Measurements from ENCODE around the gene MTCL3.

Gene MTCL3

GRCh38 chr6:127518710-127519468 lies at the start of gene MTCL3:
Gene MTCL3 (minus strand): TSS chr6:127519335.
- DNase-seq, result peak; percentile 87

GRCh38 chr6:127567476-127567875 lies 48.3 kb upstream of the MTCL3 start:
- DNase-seq, result no peak

- no peak for DNase-seq
Measured at GRCh38 chr6:127566651-127567050, 47.5 kb upstream of the MTCL3 start.

DNA sequence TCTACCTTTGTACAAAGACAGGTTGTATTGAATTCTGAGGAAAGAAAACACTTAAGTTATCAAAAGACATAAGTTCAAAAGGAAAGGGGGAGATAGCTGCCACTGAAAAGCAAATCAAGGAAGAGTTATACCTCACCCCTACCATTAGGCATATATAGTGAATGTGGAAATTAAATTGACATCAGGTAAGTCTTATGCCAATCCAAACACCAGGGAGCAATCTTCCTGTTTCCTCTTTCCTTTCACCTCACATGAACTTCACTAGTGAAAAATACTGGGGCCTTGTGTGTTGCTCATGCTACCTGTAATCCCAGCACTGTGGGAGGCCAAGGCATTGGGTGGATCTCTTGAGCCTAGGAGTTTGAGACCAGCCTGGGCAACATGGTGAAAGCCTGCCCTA lies 47.0 kb upstream of the MTCL3 start:
- no peak for DNase-seq

GRCh38 chr6:127564761-127565160 lies 45.6 kb upstream of the MTCL3 start:
- DNase-seq, result no peak

DNA sequence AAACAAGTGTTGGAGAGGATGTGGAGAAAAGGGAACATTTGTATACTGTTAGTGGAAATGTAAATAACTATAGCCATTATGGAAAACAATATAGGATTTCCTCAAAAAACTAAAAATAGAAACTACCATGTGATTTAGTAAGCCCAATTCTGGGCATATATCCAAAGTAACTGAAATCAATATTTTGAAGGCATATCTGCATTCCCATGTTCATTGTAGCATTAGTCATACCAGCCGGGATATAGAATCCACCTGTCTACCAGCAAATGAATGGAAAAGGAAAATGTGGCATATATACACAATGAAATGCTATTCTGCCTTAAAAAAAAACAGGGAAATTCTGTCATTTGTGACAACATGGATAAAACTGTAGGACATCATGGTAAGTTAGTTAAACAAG lies 42.5 kb upstream of the MTCL3 start:
- no peak for DNase-seq

DNA sequence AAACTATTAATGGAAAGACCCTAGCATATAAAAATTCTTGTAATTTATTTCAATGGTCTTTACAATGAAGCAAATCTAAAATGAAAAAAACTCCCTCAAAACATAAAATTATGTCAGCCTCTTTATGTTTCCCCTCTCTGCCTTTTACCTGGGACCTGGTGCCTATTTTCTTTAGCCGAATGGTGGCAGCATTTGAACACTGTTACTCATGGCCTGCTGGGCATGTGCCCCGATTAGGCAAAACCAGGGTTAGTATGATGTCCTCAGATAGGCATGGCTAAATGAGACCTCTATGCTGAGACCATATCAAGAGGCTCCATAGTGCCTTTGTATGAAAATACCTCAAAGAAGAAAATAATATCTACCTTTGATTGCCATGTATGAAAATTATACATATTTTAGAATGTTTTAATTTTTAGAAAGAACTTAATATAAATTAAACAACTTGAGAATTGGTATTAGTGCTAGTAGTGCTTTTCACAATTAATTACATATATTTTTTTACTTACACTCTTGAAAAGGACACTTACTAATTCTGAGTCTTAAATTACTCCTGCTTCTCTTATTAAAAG lies 35.4 kb upstream of the MTCL3 start:
- no peak for DNase-seq

GRCh38 chr6:127550403-127550802 lies 31.3 kb upstream of the MTCL3 start:
- DNase-seq, result no peak

DNA sequence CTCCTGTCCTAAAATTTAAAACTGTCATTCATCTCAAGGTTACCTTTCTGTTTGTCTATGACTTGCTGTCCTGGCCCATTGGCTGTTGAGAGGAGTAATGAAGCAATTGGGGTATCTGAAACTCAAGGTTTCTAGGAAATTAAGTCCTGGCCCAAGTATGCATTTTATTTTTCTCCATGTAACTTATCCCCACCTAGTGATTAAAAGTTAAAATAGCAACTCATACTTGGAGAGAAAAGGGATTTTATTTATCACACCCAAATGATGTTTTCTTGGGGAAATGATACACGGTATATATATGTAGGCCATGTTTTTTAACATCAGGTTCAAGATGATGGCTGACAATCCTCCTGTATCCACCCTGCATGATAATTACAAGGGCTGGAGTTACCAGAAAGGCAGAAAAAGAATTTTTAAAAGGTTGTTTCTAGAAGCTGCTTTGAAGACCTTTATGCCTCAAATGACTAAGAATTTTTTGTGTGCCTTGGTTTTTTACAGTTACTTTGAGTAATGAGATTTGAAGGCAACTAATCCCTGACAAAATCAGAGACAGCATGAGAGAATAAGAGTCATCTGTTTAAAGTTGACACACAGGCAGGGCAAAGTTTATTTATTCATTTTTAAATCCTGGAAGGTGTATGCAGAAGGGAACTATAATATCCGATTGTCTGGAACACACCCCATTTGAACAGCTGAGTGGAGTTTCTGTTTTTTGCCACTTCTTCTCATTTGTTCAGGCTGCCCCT lies 28.9 kb upstream of the MTCL3 start:
- no peak for DNase-seq

GRCh38 chr6:127547215-127547614 lies 28.1 kb upstream of the MTCL3 start:
- DNase-seq, result no peak

GRCh38 chr6:127539272-127539671 lies 20.1 kb upstream of the MTCL3 start:
- DNase-seq, result no peak

- DNase-seq, result no peak
Measured at GRCh38 chr6:127538750-127539264, 19.7 kb upstream of the MTCL3 start.

DNA sequence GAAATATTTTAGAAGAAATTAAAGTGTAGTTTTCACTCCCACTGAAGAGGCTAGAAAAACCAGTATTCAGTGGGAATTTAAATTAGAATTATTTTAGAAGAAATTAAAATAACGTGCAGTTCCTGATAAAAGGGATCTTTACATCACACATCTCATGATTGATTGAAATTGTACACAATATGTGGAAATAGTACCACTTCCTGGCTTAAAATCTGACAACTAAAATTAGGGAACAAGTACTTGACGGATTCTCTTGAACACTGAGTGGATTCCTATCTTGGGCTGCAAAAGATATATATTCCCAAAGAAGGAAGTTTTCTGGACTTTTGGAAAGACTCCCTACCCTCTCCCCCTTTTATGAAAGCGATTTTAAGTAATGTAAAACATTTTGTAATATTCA lies 14.6 kb upstream of the MTCL3 start:
- no peak for DNase-seq

DNA sequence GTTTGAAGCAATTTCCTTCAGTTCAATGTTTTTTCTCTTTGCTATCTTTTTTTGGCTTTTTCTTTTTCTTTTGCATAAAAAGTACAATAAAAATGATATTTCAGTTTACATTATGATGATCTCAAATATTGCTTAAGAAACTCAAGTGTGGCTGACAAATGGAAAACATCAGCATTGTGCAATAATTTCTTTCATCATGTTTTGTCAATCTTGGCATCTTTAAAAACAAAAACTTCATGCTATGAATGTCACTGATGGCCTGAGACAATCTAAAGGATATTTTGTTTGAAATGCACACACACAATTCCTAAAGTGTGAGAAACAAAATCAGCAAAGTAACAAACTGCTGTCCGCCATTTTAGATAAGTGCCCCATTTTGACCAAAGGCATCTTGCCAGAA lies 13.9 kb upstream of the MTCL3 start:
- DNase-seq, result no peak

GRCh38 chr6:127522714-127523113 lies 3.6 kb upstream of the MTCL3 start:
- no peak for DNase-seq

DNA sequence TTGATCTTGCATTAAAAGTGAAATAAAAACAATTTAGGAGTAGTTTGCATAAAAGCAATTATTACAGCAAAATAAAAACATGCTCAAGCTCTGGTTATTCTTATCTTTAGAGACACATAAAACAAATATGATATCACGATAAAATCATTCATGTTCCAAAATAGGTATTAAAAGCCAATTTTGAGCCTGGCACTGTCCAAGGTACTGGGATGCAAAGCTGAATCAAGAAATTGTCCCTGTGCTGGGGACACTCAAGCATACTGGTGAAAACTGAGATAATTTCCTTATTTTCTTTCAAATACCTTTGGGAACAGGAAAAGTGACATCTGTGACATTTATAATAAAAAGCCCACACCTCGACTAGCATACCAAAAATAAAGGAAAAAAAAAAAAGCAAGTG lies 931 bp upstream of the MTCL3 start:
- DNase-seq, result no peak

DNA sequence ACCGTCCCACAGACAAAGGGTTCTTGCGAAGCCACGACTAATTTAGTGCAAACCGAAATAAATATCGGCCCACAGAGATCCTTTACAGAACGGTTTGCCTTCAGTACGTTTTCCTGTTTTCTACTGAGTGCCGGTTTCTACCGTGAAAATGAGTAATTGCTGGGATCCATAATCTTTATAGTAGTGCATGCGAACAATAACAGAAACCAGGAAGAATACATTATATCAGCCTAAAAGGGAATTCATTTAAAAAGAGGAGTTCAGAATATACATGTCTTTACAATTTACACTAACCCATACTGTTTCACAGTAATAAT lies 292 bp upstream of the MTCL3 start:
- DNase-seq, result no peak

DNA sequence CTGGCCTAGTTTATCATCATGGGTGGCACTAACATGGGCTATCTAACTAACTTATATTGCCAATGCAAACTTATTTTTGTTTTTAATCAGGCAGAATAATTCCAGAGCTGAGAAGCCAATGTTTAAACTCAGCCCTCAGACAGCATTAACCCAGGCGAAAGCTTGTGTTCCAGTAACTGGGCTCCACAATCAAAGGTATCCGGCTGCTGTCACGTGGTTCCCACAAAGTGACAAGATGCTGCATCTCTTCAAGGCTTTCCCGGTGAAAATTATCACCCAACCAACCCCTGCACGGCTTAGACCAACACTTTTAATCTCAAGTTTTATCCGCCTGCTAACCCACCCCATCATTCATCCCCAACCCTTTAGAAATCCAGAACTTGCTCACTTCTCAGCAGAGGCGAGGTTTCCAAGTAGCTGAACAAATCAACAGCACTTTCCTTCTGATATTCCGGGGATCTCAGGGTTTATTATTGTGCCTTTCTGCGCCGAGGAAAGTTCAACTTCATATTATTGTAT lies 885 bp downstream of the MTCL3 start:
- no peak for DNase-seq

DNA sequence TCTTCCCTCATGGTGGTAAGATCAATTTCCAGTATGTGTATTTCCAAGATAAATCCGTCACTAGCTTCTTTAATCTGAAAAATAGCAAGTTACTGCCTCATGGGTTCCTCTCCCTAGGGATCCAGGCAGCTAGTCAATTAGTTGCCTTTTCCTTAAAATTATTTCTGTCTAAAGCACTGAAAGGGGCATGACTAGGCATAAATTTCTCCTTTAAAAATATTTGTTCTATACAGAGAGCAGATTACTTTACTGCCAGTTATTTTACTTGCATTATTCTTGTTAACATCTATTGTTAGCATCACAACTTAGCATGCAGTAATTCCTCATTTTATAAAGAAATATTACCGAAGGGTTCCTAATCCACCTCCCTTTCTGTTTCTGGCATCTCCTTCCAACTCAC lies 1.4 kb downstream of the MTCL3 start:
- no peak for DNase-seq

- DNase-seq, result no peak
Measured at GRCh38 chr6:127516662-127517273, 2.4 kb downstream of the MTCL3 start.

- DNase-seq, result no peak
Measured at GRCh38 chr6:127515794-127516661, 3.1 kb downstream of the MTCL3 start.

DNA sequence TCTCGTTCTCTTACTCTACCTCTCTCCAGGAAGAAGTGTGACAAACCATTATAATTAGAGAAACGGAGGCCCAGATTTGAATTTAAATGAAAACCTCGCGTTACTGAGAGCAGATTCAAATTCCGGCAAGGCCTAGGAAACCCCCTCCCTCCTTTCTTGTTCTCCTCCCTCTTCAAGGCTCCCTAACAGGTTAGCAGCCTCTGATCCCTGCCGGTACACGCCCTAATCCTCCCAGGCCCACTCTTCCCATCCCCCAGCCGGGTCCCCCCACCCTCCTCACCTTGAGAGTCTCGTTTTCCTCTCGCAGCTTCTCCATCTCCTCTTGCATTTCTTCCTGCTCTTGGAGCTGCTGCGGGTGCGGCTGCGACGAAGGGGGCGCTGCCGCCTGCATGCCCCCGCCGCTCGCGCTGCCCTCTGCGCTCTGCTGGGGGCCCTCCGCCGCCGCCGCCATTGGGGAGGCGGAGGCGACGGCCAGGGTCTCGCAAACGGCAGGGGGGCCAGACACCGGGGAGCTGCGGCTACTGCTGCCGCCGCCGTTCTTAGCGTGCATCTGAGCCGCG lies 3.8 kb downstream of the MTCL3 start:
- DNase-seq, result no peak
